ENCODE results near the gene IGSF10.
"Not testable (repeated sequence)": the region's sequence is repeated elsewhere in the genome, so short reads cannot be mapped to it uniquely, and the experiment has no call there.

IGSF10 gene

GRCh38 chr3:151460774-151461450 is at the start of gene IGSF10:
TSS of gene IGSF10 (minus strand) at chr3:151461061. CDS start at chr3:151458709, 2,352 bp downstream.
- peak within 1 kb of the TSS; percentile 68 for H3K9ac ChIP-seq (ENCODE audit: low read length)
- H3K36me3 ChIP-seq (ENCODE audit: control insufficient read depth, insufficient read depth, low read length) = no peaks in the 10 kb centered on the region
- H3K9me3 ChIP-seq (ENCODE audit: control insufficient read depth, low read length) = no peaks in the 10 kb centered on the region
- peaks cover 11% of the 10 kb centered on the region for H3K27me3 ChIP-seq (ENCODE audit: control insufficient read depth, insufficient read depth, low read length)
- no peaks in the 10 kb centered on the region for H3K4me1 ChIP-seq (ENCODE audit: control insufficient read depth, insufficient read depth, low read length)
- H3K4me3 ChIP-seq (ENCODE audit: low read length) = peak within 1 kb of the TSS; percentile 24

GRCh38 chr3:151509468-151510135 is 48.7 kb upstream of the IGSF10 start:
- H3K27me3 ChIP-seq (ENCODE audit: control insufficient read depth, insufficient read depth, low read length); H3K36me3 ChIP-seq (ENCODE audit: control insufficient read depth, insufficient read depth, low read length); H3K9ac ChIP-seq (ENCODE audit: low read length); H3K4me3 ChIP-seq (ENCODE audit: low read length); H3K4me1 ChIP-seq (ENCODE audit: control insufficient read depth, insufficient read depth, low read length); H3K9me3 ChIP-seq (ENCODE audit: control insufficient read depth, low read length): not testable (repeated sequence)

- H3K9ac ChIP-seq (ENCODE audit: low read length) = no peak overlapping the region
- H3K27me3 ChIP-seq (ENCODE audit: control insufficient read depth, insufficient read depth, low read length) = no peaks in the 10 kb centered on the region
- no peaks in the 10 kb centered on the region for H3K36me3 ChIP-seq (ENCODE audit: control insufficient read depth, insufficient read depth, low read length)
- no peak overlapping the region for H3K4me3 ChIP-seq (ENCODE audit: low read length)
- H3K9me3 ChIP-seq (ENCODE audit: control insufficient read depth, low read length) = no peaks in the 10 kb centered on the region
- H3K4me1 ChIP-seq (ENCODE audit: control insufficient read depth, insufficient read depth, low read length) = no peaks in the 10 kb centered on the region
Measured at GRCh38 chr3:151504606-151505005, 43.7 kb upstream of the IGSF10 start.

- no peaks in the 10 kb centered on the region for H3K36me3 ChIP-seq (ENCODE audit: control insufficient read depth, insufficient read depth, low read length)
- no peaks in the 10 kb centered on the region for H3K9me3 ChIP-seq (ENCODE audit: control insufficient read depth, low read length)
- H3K27me3 ChIP-seq (ENCODE audit: control insufficient read depth, insufficient read depth, low read length) = no peaks in the 10 kb centered on the region
- no peak overlapping the region for H3K9ac ChIP-seq (ENCODE audit: low read length)
- no peak overlapping the region for H3K4me3 ChIP-seq (ENCODE audit: low read length)
- no peaks in the 10 kb centered on the region for H3K4me1 ChIP-seq (ENCODE audit: control insufficient read depth, insufficient read depth, low read length)
Measured at GRCh38 chr3:151503074-151503473, 42.2 kb upstream of the IGSF10 start.

- no peak overlapping the region for H3K9ac ChIP-seq (ENCODE audit: low read length)
- no peaks in the 10 kb centered on the region for H3K27me3 ChIP-seq (ENCODE audit: control insufficient read depth, insufficient read depth, low read length)
- H3K36me3 ChIP-seq (ENCODE audit: control insufficient read depth, insufficient read depth, low read length) = no peaks in the 10 kb centered on the region
- H3K4me3 ChIP-seq (ENCODE audit: low read length) = no peak overlapping the region
- no peaks in the 10 kb centered on the region for H3K9me3 ChIP-seq (ENCODE audit: control insufficient read depth, low read length)
- no peaks in the 10 kb centered on the region for H3K4me1 ChIP-seq (ENCODE audit: control insufficient read depth, insufficient read depth, low read length)
Measured at GRCh38 chr3:151501923-151502632, 41.2 kb upstream of the IGSF10 start.

- no peaks in the 10 kb centered on the region for H3K27me3 ChIP-seq (ENCODE audit: control insufficient read depth, insufficient read depth, low read length)
- H3K4me3 ChIP-seq (ENCODE audit: low read length) = no peak overlapping the region
- H3K9me3 ChIP-seq (ENCODE audit: control insufficient read depth, low read length) = no peaks in the 10 kb centered on the region
- H3K36me3 ChIP-seq (ENCODE audit: control insufficient read depth, insufficient read depth, low read length) = no peaks in the 10 kb centered on the region
- no peaks in the 10 kb centered on the region for H3K4me1 ChIP-seq (ENCODE audit: control insufficient read depth, insufficient read depth, low read length)
- H3K9ac ChIP-seq (ENCODE audit: low read length) = no peak overlapping the region
Measured at GRCh38 chr3:151501171-151501922, 40.5 kb upstream of the IGSF10 start.

- no peaks in the 10 kb centered on the region for H3K27me3 ChIP-seq (ENCODE audit: control insufficient read depth, insufficient read depth, low read length)
- no peaks in the 10 kb centered on the region for H3K9me3 ChIP-seq (ENCODE audit: control insufficient read depth, low read length)
- H3K4me1 ChIP-seq (ENCODE audit: control insufficient read depth, insufficient read depth, low read length) = no peaks in the 10 kb centered on the region
- no peak overlapping the region for H3K4me3 ChIP-seq (ENCODE audit: low read length)
- H3K9ac ChIP-seq (ENCODE audit: low read length) = no peak overlapping the region
- H3K36me3 ChIP-seq (ENCODE audit: control insufficient read depth, insufficient read depth, low read length) = no peaks in the 10 kb centered on the region
Measured at GRCh38 chr3:151499168-151499567, 38.3 kb upstream of the IGSF10 start.

GRCh38 chr3:151491525-151491924 is 30.7 kb upstream of the IGSF10 start:
- Histone ChIP-seq H3K9ac (ENCODE audit: low read length) (no peak overlapping the region), H3K27me3 (ENCODE audit: control insufficient read depth, insufficient read depth, low read length) (no peaks in the 10 kb centered on the region), H3K36me3 (ENCODE audit: control insufficient read depth, insufficient read depth, low read length) (no peaks in the 10 kb centered on the region), H3K4me1 (ENCODE audit: control insufficient read depth, insufficient read depth, low read length) (no peaks in the 10 kb centered on the region), H3K4me3 (ENCODE audit: low read length) (no peak overlapping the region), H3K9me3 (ENCODE audit: control insufficient read depth, low read length) (no peaks in the 10 kb centered on the region)

- H3K27me3 ChIP-seq (ENCODE audit: control insufficient read depth, insufficient read depth, low read length); H3K9me3 ChIP-seq (ENCODE audit: control insufficient read depth, low read length); H3K9ac ChIP-seq (ENCODE audit: low read length); H3K4me3 ChIP-seq (ENCODE audit: low read length); H3K36me3 ChIP-seq (ENCODE audit: control insufficient read depth, insufficient read depth, low read length); H3K4me1 ChIP-seq (ENCODE audit: control insufficient read depth, insufficient read depth, low read length): not testable (repeated sequence)
Measured at GRCh38 chr3:151487833-151488232, 27.0 kb upstream of the IGSF10 start.

- Histone ChIP-seq H3K9ac (ENCODE audit: low read length) (no peak overlapping the region), H3K36me3 (ENCODE audit: control insufficient read depth, insufficient read depth, low read length) (no peaks in the 10 kb centered on the region), H3K4me1 (ENCODE audit: control insufficient read depth, insufficient read depth, low read length) (no peaks in the 10 kb centered on the region), H3K9me3 (ENCODE audit: control insufficient read depth, low read length) (no peaks in the 10 kb centered on the region), H3K27me3 (ENCODE audit: control insufficient read depth, insufficient read depth, low read length) (no peaks in the 10 kb centered on the region), H3K4me3 (ENCODE audit: low read length) (no peak overlapping the region)
Measured at GRCh38 chr3:151483961-151484520, 23.2 kb upstream of the IGSF10 start.

GRCh38 chr3:151483488-151483887 is 22.6 kb upstream of the IGSF10 start:
- Histone ChIP-seq H3K27me3 (ENCODE audit: control insufficient read depth, insufficient read depth, low read length) (no peaks in the 10 kb centered on the region), H3K4me1 (ENCODE audit: control insufficient read depth, insufficient read depth, low read length) (no peaks in the 10 kb centered on the region), H3K4me3 (ENCODE audit: low read length) (no peak overlapping the region), H3K36me3 (ENCODE audit: control insufficient read depth, insufficient read depth, low read length) (no peaks in the 10 kb centered on the region), H3K9me3 (ENCODE audit: control insufficient read depth, low read length) (no peaks in the 10 kb centered on the region), H3K9ac (ENCODE audit: low read length) (no peak overlapping the region)
